SK-N-SH (cell line): ENCODE measurements around the gene MAPK6.

Source experiments
- EP300 ChIP-seq, 2 experiments: IDR thresholded peaks; 2 replicates each; pipeline versions ENCODE4 v1.4.0 to v1.6.1; 2012; ENCODE audit warnings: borderline replicate concordance in 1 of 2, low read depth in 1 of 2, low read length in 1 of 2
- FOSL2 ChIP-seq: IDR thresholded peaks from 2 replicates; pipeline ENCODE4 v1.4.0; 2012; ENCODE audit warnings: low read depth, mild to moderate bottlenecking, moderate library complexity, borderline replicate concordance
- GATA2 ChIP-seq: sonication (generic); formaldehyde crosslinking; IDR thresholded peaks from 2 replicates; pipeline ENCODE4 v1.5.0; 2020; ENCODE audit warnings: mild to moderate bottlenecking, missing genetic modification reagents
- MAX ChIP-seq: IDR thresholded peaks from 2 replicates; pipeline ENCODE4 v1.4.0; 2012; ENCODE audit warnings: low read depth
- MXI1 ChIP-seq: IDR thresholded peaks from 2 replicates; pipeline ENCODE4 v1.6.1; 2012; ENCODE audit warnings: mild to moderate bottlenecking, low read depth, low read length, improper control_type of control experiment
- NRF1 ChIP-seq: IDR thresholded peaks from 2 replicates; pipeline ENCODE4 v1.6.1; 2012; ENCODE audit warnings: low read depth, mild to moderate bottlenecking, low read length
- POLR2AphosphoS5 ChIP-seq: IDR thresholded peaks from 2 replicates; pipeline ENCODE4 v1.6.1; 2012; ENCODE audit warnings: low read depth, low read length
- RAD21 ChIP-seq: IDR thresholded peaks from 2 replicates; pipeline ENCODE4 v1.6.1; 2012; ENCODE audit warnings: mild to moderate bottlenecking, low read length
- REST ChIP-seq: IDR thresholded peaks from 2 replicates; pipeline ENCODE4 v1.6.1; 2012; ENCODE audit warnings: mild to moderate bottlenecking, low read depth, low read length, moderate library complexity
- TCF12 ChIP-seq: IDR thresholded peaks from 2 replicates; pipeline ENCODE4 v1.4.0; 2012
- YY1 ChIP-seq: IDR thresholded peaks from 2 replicates; pipeline ENCODE4 v1.4.0; 2012; ENCODE audit warnings: low read depth, mild to moderate bottlenecking
- TF ChIP-seq, protein P1 (sequence below): fragments of 200-600 bp; sonication (generic); IDR thresholded peaks from 2 replicates; pipeline ENCODE4 v1.6.1; 2017; ENCODE audit warnings: antibody characterized with exemption, mild to moderate bottlenecking, moderate library complexity

GRCh38 chr15:52066842-52067544 is 48.0 kb downstream of the MAPK6 start:
- TF ChIP-seq, protein P1, sequence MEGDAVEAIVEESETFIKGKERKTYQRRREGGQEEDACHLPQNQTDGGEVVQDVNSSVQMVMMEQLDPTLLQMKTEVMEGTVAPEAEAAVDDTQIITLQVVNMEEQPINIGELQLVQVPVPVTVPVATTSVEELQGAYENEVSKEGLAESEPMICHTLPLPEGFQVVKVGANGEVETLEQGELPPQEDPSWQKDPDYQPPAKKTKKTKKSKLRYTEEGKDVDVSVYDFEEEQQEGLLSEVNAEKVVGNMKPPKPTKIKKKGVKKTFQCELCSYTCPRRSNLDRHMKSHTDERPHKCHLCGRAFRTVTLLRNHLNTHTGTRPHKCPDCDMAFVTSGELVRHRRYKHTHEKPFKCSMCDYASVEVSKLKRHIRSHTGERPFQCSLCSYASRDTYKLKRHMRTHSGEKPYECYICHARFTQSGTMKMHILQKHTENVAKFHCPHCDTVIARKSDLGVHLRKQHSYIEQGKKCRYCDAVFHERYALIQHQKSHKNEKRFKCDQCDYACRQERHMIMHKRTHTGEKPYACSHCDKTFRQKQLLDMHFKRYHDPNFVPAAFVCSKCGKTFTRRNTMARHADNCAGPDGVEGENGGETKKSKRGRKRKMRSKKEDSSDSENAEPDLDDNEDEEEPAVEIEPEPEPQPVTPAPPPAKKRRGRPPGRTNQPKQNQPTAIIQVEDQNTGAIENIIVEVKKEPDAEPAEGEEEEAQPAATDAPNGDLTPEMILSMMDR = no peak
- no peak for TF ChIP-seq TCF12
- no peak for TF ChIP-seq EP300 (IDR thresholded peaks at IDR 0.05; ENCODE audit: borderline replicate concordance in 1 of 2, low read depth in 1 of 2, low read length in 1 of 2)
- no peak for TF ChIP-seq POLR2AphosphoS5
- TF ChIP-seq MXI1 = no peak
- no peak for TF ChIP-seq MAX
- TF ChIP-seq FOSL2 = no peak
- no peak for TF ChIP-seq GATA2 (CRISPR knock-in tag)
- TF ChIP-seq YY1 = no peak
- TF ChIP-seq REST = no peak
- TF ChIP-seq NRF1 = no peak
- no peak for TF ChIP-seq RAD21
